GM18498 (cell line): ENCODE results near the gene RNU5B-1.

Experiments
- ATAC-seq: cut with Tn5 transposase; IDR thresholded peaks from one replicate; pipeline ENCODE4 v1.9.1; 2021; ENCODE audit warnings: mild to moderate bottlenecking, moderate library complexity; ENCODE audit not compliant: unreplicated experiment

RNU5B-1 gene

GRCh38 chr15:65287520-65287855 is 17.0 kb upstream of the RNU5B-1 start:
- ATAC-seq = no peak

GRCh38 chr15:65289261-65289854 is 15.1 kb upstream of the RNU5B-1 start:
- ATAC-seq = no peak

- no peak for ATAC-seq
Measured at GRCh38 chr15:65290228-65290627, 14.2 kb upstream of the RNU5B-1 start.

GRCh38 chr15:65292938-65293518 is 11.4 kb upstream of the RNU5B-1 start:
- ATAC-seq = no peak

- ATAC-seq = no peak
Measured at GRCh38 chr15:65298731-65299130, 5.7 kb upstream of the RNU5B-1 start.

GRCh38 chr15:65300924-65301441 is 3.5 kb upstream of the RNU5B-1 start:
- no peak for ATAC-seq

- ATAC-seq = no peak
Measured at GRCh38 chr15:65302061-65302460, 2.4 kb upstream of the RNU5B-1 start.

- peak; percentile 3 for ATAC-seq
Measured at GRCh38 chr15:65303687-65304380, 643 bp upstream of the RNU5B-1 start.

GRCh38 chr15:65305150-65305758 is 777 bp downstream of the RNU5B-1 start:
- no peak for ATAC-seq

- ATAC-seq = no peak
Measured at GRCh38 chr15:65305776-65306175, 1.3 kb downstream of the RNU5B-1 start.

- ATAC-seq = no peak
Measured at GRCh38 chr15:65306551-65306950, 2.1 kb downstream of the RNU5B-1 start.

- no peak for ATAC-seq
Measured at GRCh38 chr15:65307978-65308377, 3.5 kb downstream of the RNU5B-1 start.

GRCh38 chr15:65309882-65310418 is 5.5 kb downstream of the RNU5B-1 start:
- ATAC-seq = no peak

- no peak for ATAC-seq
Measured at GRCh38 chr15:65310431-65311137, 6.1 kb downstream of the RNU5B-1 start.

- no peak for ATAC-seq
Measured at GRCh38 chr15:65311760-65312159, 7.3 kb downstream of the RNU5B-1 start.

- no peak for ATAC-seq
Measured at GRCh38 chr15:65312400-65312916, 8.0 kb downstream of the RNU5B-1 start.

- peak; percentile 59 for ATAC-seq
Measured at GRCh38 chr15:65318870-65319356, 14.4 kb downstream of the RNU5B-1 start.

- ATAC-seq = no peak
Measured at GRCh38 chr15:65323071-65323511, 18.6 kb downstream of the RNU5B-1 start.

- no peak for ATAC-seq
Measured at GRCh38 chr15:65326117-65326526, 21.6 kb downstream of the RNU5B-1 start.

GRCh38 chr15:65326818-65327217 is 22.3 kb downstream of the RNU5B-1 start:
- no peak for ATAC-seq
